ENCODE results near the gene TMEM179B.

Gene TMEM179B

GRCh38 chr11:62835336-62835735, 48.1 kb downstream of the TMEM179B start:
- no peak for DNase-seq

GRCh38 chr11:62839050-62839945, 52.1 kb downstream of the TMEM179B start, which contains the start of gene WDR74:
Gene WDR74 (minus strand): TSS chr11:62839590. CDS start chr11:62839570, 20 bp downstream.
- peak; percentile 83 to 92 for DNase-seq

All from NCI-H446 (cell line).